Endothelial cell of umbilical vein (primary cell): Measurements from ENCODE around the gene FAAH. TPM values are rescaled to one million over a fixed set of nuclear protein-coding genes. Genes with fewer than 3 reads are reported as not detected.

Experiments used
- BruUV-seq: library from RNA; stranded (reverse); fragments of 400-500 nt; replicated peaks from 2 replicates; lab custom pipeline; 2021; lab: Mats Ljungman, UMichigan
- CTCF ChIA-PET: fragments of 300-600, 350-600 bp; sonication (Branson Sonifier 250); formaldehyde crosslinking; loops from one replicate; lab custom pipeline; 2021; ENCODE audit warnings: antibody characterized with exemption, inconsistent platforms; lab: Charles Lee
- POLR2A ChIA-PET: fragments of 300-600, 350-600 bp; sonication (Branson Sonifier 250); formaldehyde crosslinking; loops from one replicate; lab custom pipeline; 2021; ENCODE audit warnings: antibody characterized with exemption, inconsistent platforms; lab: Charles Lee
- DNase-seq: peaks from one replicate; pipeline ENCODE4 v3.0.0-alpha.2; 2011; ENCODE audit warnings: low read depth, low spot score
- FAIRE-seq: peaks from 2 replicates; lab custom pipeline; 2011; peaks lifted over from hg19 to GRCh38; lab: Jason Lieb, UNC
- H2AFZ ChIP-seq: 2 replicates; pipeline ENCODE4 v1.6.0; 2012; ENCODE audit warnings: low read depth, low read length, control low read depth, inconsistent platforms
- H3K27ac ChIP-seq: 2 replicates; pipeline ENCODE4 v1.5.1; 2011; ENCODE audit warnings: low read depth, mild to moderate bottlenecking, control low read depth, low read length, moderate library complexity; ENCODE audit not compliant: insufficient read depth
- H3K27me3 ChIP-seq, 2 experiments: 2 replicates each; pipeline versions ENCODE4 v1.6.0 to v1.6.1; 2011; ENCODE audit warnings: low read length in 2 of 2, mixed read lengths in 1 of 2; ENCODE audit not compliant: control insufficient read depth in 2 of 2, insufficient read depth in 2 of 2
- H3K36me3 ChIP-seq, 2 experiments: 2 replicates in 1 of 2; 3 replicates in 1 of 2; pipeline ENCODE4 v1.5.1; 2011; ENCODE audit warnings: low read length in 2 of 2, mild to moderate bottlenecking in 1 of 2, moderate library complexity in 1 of 2; ENCODE audit not compliant: control insufficient read depth in 2 of 2, insufficient read depth in 2 of 2; ENCODE audit errors: extremely low read depth in 1 of 2
- H3K4me1 ChIP-seq: 3 replicates; pipeline ENCODE4 v1.5.1; 2011; ENCODE audit warnings: mild to moderate bottlenecking, low read length; ENCODE audit not compliant: control insufficient read depth, insufficient read depth; ENCODE audit errors: extremely low read depth
- H3K4me2 ChIP-seq: 2 replicates; pipeline ENCODE4 v1.6.1; 2011; ENCODE audit warnings: low read length, control low read depth, mixed read lengths; ENCODE audit not compliant: insufficient read depth
- H3K4me3 ChIP-seq, 3 experiments: fragments of 200-600 bp in 1 of 3; sonication (generic), shearing (Covaris generic) in 1 of 3; replicated peaks in 1 of 3; 2 replicates each; pipeline ENCODE4 v1.5.1; 2011 to 2016; ENCODE audit warnings: control low read depth in 3 of 3, low read length in 3 of 3, mild to moderate bottlenecking in 2 of 3, inconsistent platforms in 1 of 3, low read depth in 1 of 3, moderate library complexity in 1 of 3; ENCODE audit not compliant: insufficient read depth in 1 of 3
- H3K79me2 ChIP-seq: 2 replicates; pipeline ENCODE4 v1.6.0; 2012; ENCODE audit warnings: low read length, inconsistent platforms; ENCODE audit not compliant: control insufficient read depth, insufficient read depth
- H3K9ac ChIP-seq: replicated peaks from 2 replicates; pipeline ENCODE3; 2011; ENCODE audit warnings: low read length, control low read depth; ENCODE audit not compliant: insufficient read depth; ENCODE audit errors: extremely low read depth
- H3K9me1 ChIP-seq: replicated peaks from 3 replicates; pipeline ENCODE4 v1.6.0; 2011; ENCODE audit warnings: mild to moderate bottlenecking, low read length; ENCODE audit not compliant: control insufficient read depth, insufficient read depth; ENCODE audit errors: extremely low read depth
- H3K9me3 ChIP-seq: replicated peaks from 2 replicates; pipeline ENCODE4 v1.5.1; 2012; ENCODE audit warnings: low read length, inconsistent platforms; ENCODE audit not compliant: control insufficient read depth, insufficient read depth
- H4K20me1 ChIP-seq: replicated peaks from 2 replicates; pipeline ENCODE3; 2011; ENCODE audit warnings: mild to moderate bottlenecking, low read length; ENCODE audit not compliant: control insufficient read depth, insufficient read depth; ENCODE audit errors: extremely low read depth
- EZH2 ChIP-seq: IDR thresholded peaks from 2 replicates; pipeline ENCODE4 v1.6.1; 2012; ENCODE audit warnings: borderline replicate concordance, low read depth, mild to moderate bottlenecking, moderate library complexity, low read length, inconsistent platforms; ENCODE audit not compliant: severe bottlenecking
- FOS ChIP-seq: IDR thresholded peaks from 2 replicates; pipeline ENCODE4 v1.6.1; 2011; ENCODE audit warnings: mild to moderate bottlenecking, low read length, moderate library complexity, borderline replicate concordance; ENCODE audit not compliant: insufficient read depth
- GATA2 ChIP-seq: IDR thresholded peaks from 2 replicates; pipeline ENCODE4 v1.7.0; 2011; ENCODE audit warnings: low read depth, mild to moderate bottlenecking, moderate library complexity, mixed read lengths, low read length; ENCODE audit not compliant: insufficient read length, insufficient read depth
- JUN ChIP-seq: IDR thresholded peaks from 2 replicates; pipeline ENCODE4 v1.6.1; 2011; ENCODE audit warnings: borderline replicate concordance, low read depth; ENCODE audit not compliant: insufficient read length, insufficient read depth
- MYC ChIP-seq: IDR thresholded peaks from one replicate; pipeline ENCODE4 v1.6.1; 2011; ENCODE audit warnings: mild to moderate bottlenecking, low read depth, low read length
- POLR2A ChIP-seq: IDR thresholded peaks from 2 replicates; pipeline ENCODE4 v1.6.1; 2012; ENCODE audit warnings: low read depth, mild to moderate bottlenecking, control low read depth, low read length
- POLR2AphosphoS5 ChIP-seq: IDR thresholded peaks from 2 replicates; pipeline ENCODE4 v1.6.1; 2012; ENCODE audit warnings: low read depth, mild to moderate bottlenecking, control low read depth, low read length, moderate library complexity; ENCODE audit not compliant: insufficient read depth
- dilution Hi-C: fragments of 300-500 bp; cut with MboI; formaldehyde crosslinking; loops from one replicate; pipeline ENCODE4 v1.15.0; 2019; ENCODE audit warnings: low sequenced_read_pairs; ENCODE audit not compliant: extremely low pct_ligation_motif_present
- intact Hi-C: fragments of 100-400 bp; cut with micrococcal nuclease; formaldehyde crosslinking; loops from one replicate; pipeline ENCODE4 v1.10.0; 2022
- polyA plus RNA-seq, 4 experiments: library from polyadenylated mRNA; depleted of rRNA in 3 of 4; stranded (reverse) in 3 of 4; unstranded in 1 of 4; fragments of >200 nt; gene quantifications; 2 replicates each; pipeline versions ENCODE4 v1.2.1 to v1.2.3, GENCODE V29; 2011 to 2012; ENCODE audit warnings: missing spikeins in 1 of 4
- total RNA-seq: library from RNA; stranded (reverse); gene quantifications from 2 replicates; pipeline ENCODE4 v1.2.3, GENCODE V29; 2021
- TF ChIP-seq, protein P1 (sequence below): IDR thresholded peaks from 2 replicates; pipeline ENCODE4 v1.6.1; 2011; ENCODE audit not compliant: insufficient read depth, insufficient read length
- TF ChIP-seq, protein P2 (sequence below), 2 donors: IDR thresholded peaks; 1 replicate in 1 of 2; 2 replicates in 1 of 2; pipeline ENCODE4 v1.5.1; 2011; ENCODE audit warnings: low read length in 2 of 2, mild to moderate bottlenecking in 2 of 2, moderate library complexity in 2 of 2, control low read depth in 1 of 2, inconsistent platforms in 1 of 2, low read depth in 1 of 2; ENCODE audit not compliant: insufficient read depth in 1 of 2; ENCODE audit errors: extremely low read depth in 1 of 2

FAAH gene
- total and polyA plus RNA-seq, 2 donors (not counting 3 experiments of a cell fraction or from before 2014, with no cell fraction given) = 0.47 to 1.5 TPM

DNA sequence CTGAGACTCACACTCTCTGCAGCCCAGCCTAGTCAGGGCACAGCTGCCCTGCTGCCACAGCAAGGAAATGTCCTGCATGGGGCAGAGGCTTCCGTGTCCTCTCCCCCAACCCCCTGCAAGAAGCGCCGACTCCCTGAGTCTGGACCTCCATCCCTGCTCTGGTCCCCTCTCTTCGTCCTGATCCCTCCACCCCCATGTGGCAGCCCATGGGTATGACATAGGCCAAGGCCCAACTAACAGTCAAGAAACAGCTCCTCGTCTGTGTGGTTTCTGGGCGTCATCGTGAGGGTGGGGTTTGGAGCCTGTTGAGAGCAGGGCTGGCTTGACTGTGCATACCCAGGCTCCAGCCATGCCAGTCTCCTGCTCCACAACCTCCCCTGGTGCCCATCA is 19.5 kb downstream of the FAAH start:
- no peak overlapping the region for H3K9ac ChIP-seq
- BruUV-seq = no TSS peak
- H3K4me2 ChIP-seq = no peak overlapping the region
- H3K4me1 ChIP-seq = no peaks in the 10 kb centered on the region
- no peak overlapping the region for H3K27ac ChIP-seq
- no peak for TF ChIP-seq FOS
- TF ChIP-seq, protein P1, sequence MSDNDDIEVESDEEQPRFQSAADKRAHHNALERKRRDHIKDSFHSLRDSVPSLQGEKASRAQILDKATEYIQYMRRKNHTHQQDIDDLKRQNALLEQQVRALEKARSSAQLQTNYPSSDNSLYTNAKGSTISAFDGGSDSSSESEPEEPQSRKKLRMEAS = no peak
- TF ChIP-seq, protein P2, sequence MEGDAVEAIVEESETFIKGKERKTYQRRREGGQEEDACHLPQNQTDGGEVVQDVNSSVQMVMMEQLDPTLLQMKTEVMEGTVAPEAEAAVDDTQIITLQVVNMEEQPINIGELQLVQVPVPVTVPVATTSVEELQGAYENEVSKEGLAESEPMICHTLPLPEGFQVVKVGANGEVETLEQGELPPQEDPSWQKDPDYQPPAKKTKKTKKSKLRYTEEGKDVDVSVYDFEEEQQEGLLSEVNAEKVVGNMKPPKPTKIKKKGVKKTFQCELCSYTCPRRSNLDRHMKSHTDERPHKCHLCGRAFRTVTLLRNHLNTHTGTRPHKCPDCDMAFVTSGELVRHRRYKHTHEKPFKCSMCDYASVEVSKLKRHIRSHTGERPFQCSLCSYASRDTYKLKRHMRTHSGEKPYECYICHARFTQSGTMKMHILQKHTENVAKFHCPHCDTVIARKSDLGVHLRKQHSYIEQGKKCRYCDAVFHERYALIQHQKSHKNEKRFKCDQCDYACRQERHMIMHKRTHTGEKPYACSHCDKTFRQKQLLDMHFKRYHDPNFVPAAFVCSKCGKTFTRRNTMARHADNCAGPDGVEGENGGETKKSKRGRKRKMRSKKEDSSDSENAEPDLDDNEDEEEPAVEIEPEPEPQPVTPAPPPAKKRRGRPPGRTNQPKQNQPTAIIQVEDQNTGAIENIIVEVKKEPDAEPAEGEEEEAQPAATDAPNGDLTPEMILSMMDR (IDR thresholded peaks at IDR 0.05; ENCODE audit: extremely low read depth in 1 of 2, insufficient read depth in 1 of 2, low read depth in 1 of 2, low read length in 2 of 2) = peak in 1 of 2 donors; percentile 38
- DNase-seq = no peak
- H3K4me3 ChIP-seq = no peak overlapping the region
- H3K27me3 ChIP-seq = no peaks in the 10 kb centered on the region
- CTCF ChIA-PET = interaction anchor here (0.6 to 1.5 kb wide), 3 partner anchors 11 to 33 kb away, joined by 3 to 9 read pairs (median 4); no protein-coding TSS in a partner anchor
- H3K9me3 ChIP-seq = no peaks in the 10 kb centered on the region
- no peaks in the 10 kb centered on the region for H4K20me1 ChIP-seq
- dilution Hi-C loops (no loop called here), intact Hi-C loops (no loop called here)
- no peaks in the 10 kb centered on the region for H3K36me3 ChIP-seq
- FAIRE-seq = no peak
- H3K9me1 ChIP-seq = no peaks in the 10 kb centered on the region
- no peak overlapping the region for H2AFZ ChIP-seq
- no peaks in the 10 kb centered on the region for H3K79me2 ChIP-seq
- POLR2A ChIA-PET = no interaction called here

DNA sequence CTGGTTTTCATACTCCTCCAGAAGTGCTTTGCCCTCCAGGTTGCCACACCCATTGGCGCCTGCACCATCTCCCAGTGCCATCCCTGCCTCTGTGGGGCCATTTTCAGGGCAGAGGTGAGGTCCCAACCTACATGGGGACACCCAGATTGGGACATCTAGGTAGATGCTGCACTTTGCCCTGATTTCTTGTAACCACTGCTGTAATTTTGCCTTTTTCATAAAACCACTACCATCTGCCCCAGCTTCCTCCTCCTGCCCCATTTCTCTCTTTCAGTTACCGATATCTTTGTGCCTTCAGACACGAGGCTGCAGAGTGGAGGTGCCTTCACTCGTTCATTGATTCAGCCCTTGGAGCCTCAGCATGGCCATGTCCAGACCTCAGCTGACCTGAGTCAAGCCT is 21.4 kb downstream of the FAAH start:
- ChIA-PET POLR2A (no interaction called here), CTCF (interaction anchor here (1.0 kb wide), 1 partner anchor 31 kb away, joined by 3 read pairs; no protein-coding TSS in a partner anchor)
- Histone ChIP-seq H3K36me3 (no peaks in the 10 kb centered on the region), H3K9me3 (no peaks in the 10 kb centered on the region), H3K4me2 (no peak overlapping the region), H3K4me1 (no peaks in the 10 kb centered on the region), H3K79me2 (no peaks in the 10 kb centered on the region), H3K27ac (no peak overlapping the region), H3K27me3 (no peaks in the 10 kb centered on the region), H4K20me1 (no peaks in the 10 kb centered on the region), H2AFZ (no peak overlapping the region), H3K9me1 (no peaks in the 10 kb centered on the region), H3K9ac (no peak overlapping the region), H3K4me3 (no peak overlapping the region)
- no TSS peak for BruUV-seq
- intact Hi-C loops = no loop called here
- dilution Hi-C loops = no loop called here
- TF ChIP-seq, protein P1 = no peak
- no peak for TF ChIP-seq JUN
- no peak for TF ChIP-seq MYC
- no peak for TF ChIP-seq POLR2AphosphoS5
- TF ChIP-seq GATA2 = no peak
- TF ChIP-seq EZH2 = no peak
- TF ChIP-seq FOS = no peak
- TF ChIP-seq, protein P2 (IDR thresholded peaks at IDR 0.05; ENCODE audit: extremely low read depth in 1 of 2, insufficient read depth in 1 of 2, low read depth in 1 of 2, low read length in 2 of 2) = no peak
- TF ChIP-seq POLR2A = no peak
- DNase-seq (no peak), FAIRE-seq (no peak)
